CD4-positive, alpha-beta T cell (primary cell): Measurements from ENCODE around the gene SCAMP4. TPM values are rescaled to one million over a fixed set of nuclear protein-coding genes. Genes with fewer than 3 reads are reported as not detected.

Source experiments
- ATAC-seq: fragments of 200-7000 bp; cut with Tn5 transposase; one replicate; pipeline ENCODE4 v1.10.0; 2022; ENCODE audit warnings: mild to moderate bottlenecking; ENCODE audit not compliant: poor library complexity
- CTCF ChIA-PET: fragments of 350-600 bp; sonication (Branson Sonifier 250); formaldehyde crosslinking; loops from one replicate; lab custom pipeline; 2021; ENCODE audit warnings: antibody characterized with exemption, inconsistent platforms; lab: Charles Lee
- POLR2A ChIA-PET: fragments of 350-600 bp; sonication (Branson Sonifier 250); formaldehyde crosslinking; loops from one replicate; lab custom pipeline; 2021; ENCODE audit warnings: antibody characterized with exemption, inconsistent platforms; lab: Charles Lee
- DNase-seq, 14 experiments: peaks; one replicate each; pipeline ENCODE4 v3.0.0-alpha.2; 2013 to 2020; ENCODE audit warnings: mixed read lengths in 2 of 14
- H3K27ac ChIP-seq, 2 donors: one replicate each; pipeline versions ENCODE4 v1.5.1 to v1.7.0; 2013; ENCODE audit warnings: low read length in 2 of 2, low read depth in 1 of 2, mild to moderate bottlenecking in 1 of 2
- H3K27me3 ChIP-seq, 2 experiments: 1 replicate in 1 of 2; 2 replicates in 1 of 2; pipeline versions ENCODE4 v1.6.1 to v1.7.0; 2013; ENCODE audit warnings: low read length in 2 of 2, control low read depth in 1 of 2, mild to moderate bottlenecking in 1 of 2, moderate library complexity in 1 of 2; ENCODE audit not compliant: insufficient read depth in 2 of 2, control insufficient read depth in 1 of 2
- H3K36me3 ChIP-seq: one replicate; pipeline ENCODE4 v1.6.1; 2013; ENCODE audit warnings: low read length, control low read depth; ENCODE audit not compliant: insufficient read depth
- H3K4me1 ChIP-seq: one replicate; pipeline ENCODE4 v1.6.1; 2013; ENCODE audit warnings: low read length, control low read depth; ENCODE audit not compliant: insufficient read depth
- H3K4me3 ChIP-seq: one replicate; pipeline ENCODE4 v1.5.1; 2013; ENCODE audit warnings: mild to moderate bottlenecking, low read length, moderate library complexity
- H3K9me3 ChIP-seq, 2 experiments: 1 replicate in 1 of 2; 2 replicates in 1 of 2; pipeline versions ENCODE4 v1.6.1 to v1.7.0; 2013; ENCODE audit warnings: low read length in 2 of 2, mild to moderate bottlenecking in 2 of 2, control low read depth in 1 of 2, moderate library complexity in 1 of 2; ENCODE audit not compliant: control insufficient read depth in 1 of 2, insufficient read depth in 1 of 2
- H3K27ac Mint-ChIP-seq: one replicate; pipeline ENCODE4 v1.8.0; 2020; ENCODE audit warnings: mixed read lengths
- H3K27me3 Mint-ChIP-seq: one replicate; pipeline ENCODE4 v1.8.0; 2021; ENCODE audit warnings: mixed read lengths
- H3K36me3 Mint-ChIP-seq: one replicate; pipeline ENCODE4 v1.8.0; 2021; ENCODE audit warnings: low read depth, mixed read lengths
- H3K4me1 Mint-ChIP-seq: one replicate; pipeline ENCODE4 v1.8.0; 2021; ENCODE audit warnings: low read depth, mixed read lengths
- H3K4me3 Mint-ChIP-seq: one replicate; pipeline ENCODE4 v1.8.0; 2020; ENCODE audit warnings: mild to moderate bottlenecking, mixed read lengths
- H3K9me3 Mint-ChIP-seq: one replicate; pipeline ENCODE4 v1.8.0; 2020; ENCODE audit warnings: mixed read lengths
- intact Hi-C, 2 experiments: fragments of 100-400 bp; cut with DNase I in 1 of 2; cut with micrococcal nuclease in 1 of 2; formaldehyde crosslinking; loops; one replicate each; pipeline versions ENCODE4 v1.15.1 to v1.9.0; 2023 to 2025; cut with DNase I, micrococcal nuclease
- total RNA-seq, 174 experiments: library from RNA in 2 of 174; stranded (reverse) in 2 of 174; gene quantifications; one replicate each; pipeline ENCODE4 v1.2.3 and lab custom pipeline; 2021 to 2026
- TF ChIP-seq, protein P1 (sequence below): fragments of 200-600 bp; IDR thresholded peaks from one replicate; pipeline ENCODE4 v1.8.0; 2022; ENCODE audit warnings: antibody characterized with exemption, mild to moderate bottlenecking

Gene SCAMP4
- total RNA-seq, 2 experiments from 2014 or later: 12.7 to 15.4 TPM

DNA sequence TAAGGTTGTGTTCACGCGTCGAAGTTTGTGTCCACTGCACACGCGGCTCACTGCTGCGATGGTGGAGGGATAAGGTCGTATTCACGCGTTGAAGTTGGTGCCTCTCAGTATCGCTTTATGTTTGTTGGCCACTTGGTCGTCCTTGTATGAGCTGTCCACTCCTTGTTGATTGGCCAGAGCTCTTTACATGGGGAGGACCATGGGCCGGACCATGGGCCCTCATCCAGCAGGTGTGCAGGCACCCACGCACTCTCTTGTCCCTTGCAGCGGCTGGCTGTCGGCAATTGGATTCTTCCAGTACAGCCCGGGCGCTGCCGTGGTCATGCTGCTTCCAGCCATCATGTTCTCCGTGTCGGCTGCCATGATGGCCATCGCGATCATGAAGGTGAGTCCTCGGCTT lies 17.6 kb downstream of the SCAMP4 start:
- peaks cover 22% of the 10 kb centered on the region for H3K36me3 ChIP-seq
- H3K27me3 Mint-ChIP-seq: no peaks in the 10 kb centered on the region
- intact Hi-C loops: no loop called here
- H3K4me3 ChIP-seq: no peak overlapping the region
- H3K9me3 ChIP-seq: no peaks in the 10 kb centered on the region
- no peaks in the 10 kb centered on the region for H3K27me3 ChIP-seq
- POLR2A ChIA-PET: interaction anchor here (0.5 to 0.8 kb wide), 2 partner anchors 17 to 77 kb away, joined by 3 to 4 read pairs; no protein-coding TSS in a partner anchor
- H3K4me1 Mint-ChIP-seq: peaks cover 8% of the 10 kb centered on the region
- DNase-seq (no peak), ATAC-seq (no peak)
- H3K27ac ChIP-seq: no peak overlapping the region
- H3K4me1 ChIP-seq: peaks cover 36% of the 10 kb centered on the region
- H3K9me3 Mint-ChIP-seq: no peaks in the 10 kb centered on the region
- CTCF ChIA-PET: interaction anchor here (1.3 kb wide), 1 partner anchor 10 kb away, joined by 5 read pairs; no protein-coding TSS in a partner anchor
- no peak overlapping the region for H3K27ac Mint-ChIP-seq
- H3K4me3 Mint-ChIP-seq: no peak overlapping the region
- TF ChIP-seq, protein P1, sequence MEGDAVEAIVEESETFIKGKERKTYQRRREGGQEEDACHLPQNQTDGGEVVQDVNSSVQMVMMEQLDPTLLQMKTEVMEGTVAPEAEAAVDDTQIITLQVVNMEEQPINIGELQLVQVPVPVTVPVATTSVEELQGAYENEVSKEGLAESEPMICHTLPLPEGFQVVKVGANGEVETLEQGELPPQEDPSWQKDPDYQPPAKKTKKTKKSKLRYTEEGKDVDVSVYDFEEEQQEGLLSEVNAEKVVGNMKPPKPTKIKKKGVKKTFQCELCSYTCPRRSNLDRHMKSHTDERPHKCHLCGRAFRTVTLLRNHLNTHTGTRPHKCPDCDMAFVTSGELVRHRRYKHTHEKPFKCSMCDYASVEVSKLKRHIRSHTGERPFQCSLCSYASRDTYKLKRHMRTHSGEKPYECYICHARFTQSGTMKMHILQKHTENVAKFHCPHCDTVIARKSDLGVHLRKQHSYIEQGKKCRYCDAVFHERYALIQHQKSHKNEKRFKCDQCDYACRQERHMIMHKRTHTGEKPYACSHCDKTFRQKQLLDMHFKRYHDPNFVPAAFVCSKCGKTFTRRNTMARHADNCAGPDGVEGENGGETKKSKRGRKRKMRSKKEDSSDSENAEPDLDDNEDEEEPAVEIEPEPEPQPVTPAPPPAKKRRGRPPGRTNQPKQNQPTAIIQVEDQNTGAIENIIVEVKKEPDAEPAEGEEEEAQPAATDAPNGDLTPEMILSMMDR: no peak
- H3K36me3 Mint-ChIP-seq: no peaks in the 10 kb centered on the region

DNA sequence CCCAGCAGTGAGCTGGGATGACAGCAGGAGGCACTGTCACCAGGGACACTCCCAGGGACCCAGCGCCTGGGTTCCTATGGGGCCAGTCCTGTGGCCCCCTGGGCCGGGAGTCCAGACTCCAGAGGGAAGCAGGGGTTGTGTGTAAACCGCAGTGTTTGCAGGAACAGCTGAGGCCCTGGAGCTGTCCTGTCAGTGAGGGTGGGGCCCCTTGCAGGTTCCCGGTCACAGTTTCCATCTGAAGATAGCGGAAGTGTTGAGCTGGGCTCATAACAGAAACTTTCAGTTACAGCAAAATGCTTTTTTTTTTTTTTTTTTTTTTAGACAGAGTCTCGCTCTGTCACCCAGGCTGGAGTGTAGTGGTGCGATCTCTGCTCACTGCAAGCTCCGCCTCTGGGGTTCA lies 18.1 kb downstream of the SCAMP4 start:
- peaks cover 17% of the 10 kb centered on the region for H3K36me3 ChIP-seq
- H3K9me3 ChIP-seq: no peaks in the 10 kb centered on the region
- no peaks in the 10 kb centered on the region for H3K36me3 Mint-ChIP-seq
- H3K27ac Mint-ChIP-seq: no peak overlapping the region
- ATAC-seq (peak; percentile 78), DNase-seq (peak in 7 of 14 experiments; percentile 31 to 67 (median 42))
- H3K9me3 Mint-ChIP-seq: no peaks in the 10 kb centered on the region
- H3K4me3 Mint-ChIP-seq: no peak overlapping the region
- no peaks in the 10 kb centered on the region for H3K27me3 Mint-ChIP-seq
- no peak overlapping the region for H3K27ac ChIP-seq
- POLR2A ChIA-PET: interaction anchor here (0.8 kb wide), 1 partner anchor 18 kb away, joined by 3 read pairs; no protein-coding TSS in a partner anchor
- intact Hi-C loops: no loop called here
- H3K27me3 ChIP-seq: no peaks in the 10 kb centered on the region
- peaks cover 12% of the 10 kb centered on the region for H3K4me1 Mint-ChIP-seq
- CTCF ChIA-PET: interaction anchor here (1.3 kb wide), 1 partner anchor 9 kb away, joined by 5 read pairs; no protein-coding TSS in a partner anchor
- peaks cover 42% of the 10 kb centered on the region for H3K4me1 ChIP-seq
- H3K4me3 ChIP-seq: no peak overlapping the region
- TF ChIP-seq, protein P1: no peak

DNA sequence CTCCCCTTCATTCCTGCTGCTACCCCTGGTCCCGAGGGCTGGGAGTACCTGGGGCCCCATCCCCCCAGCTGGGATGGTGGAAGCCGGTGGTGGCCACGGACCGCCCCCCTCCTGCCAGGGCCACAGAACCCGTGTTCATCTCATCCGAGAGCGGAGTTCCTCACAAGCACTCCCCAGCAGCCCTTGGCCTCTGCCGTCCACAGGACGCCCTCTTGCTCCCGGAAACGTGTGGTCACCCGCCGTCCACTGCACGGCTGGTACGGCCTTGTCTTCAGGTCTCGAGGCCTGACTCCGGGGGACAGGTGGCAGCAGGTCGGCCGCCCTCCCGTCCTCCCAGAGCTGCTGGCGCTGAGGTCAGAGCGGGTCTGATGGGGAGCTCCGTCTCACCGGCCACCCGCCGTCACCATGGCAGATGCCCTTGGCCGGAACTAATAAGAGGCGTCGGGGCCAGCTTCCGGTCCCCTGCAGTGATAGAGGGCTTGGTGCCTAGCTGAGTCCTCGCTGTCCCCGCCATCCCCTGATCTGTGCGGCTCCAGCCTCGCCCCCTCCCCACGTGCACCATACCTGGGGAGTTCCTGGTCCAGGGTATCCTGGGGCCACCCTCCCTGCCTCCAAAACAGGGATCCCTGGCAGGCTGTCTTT lies 19.2 kb downstream of the SCAMP4 start:
- TF ChIP-seq, protein P1: no peak
- Histone ChIP-seq H3K4me1 (peaks cover 51% of the 10 kb centered on the region), H3K27ac (no peak overlapping the region), H3K4me3 (no peak overlapping the region), H3K9me3 (no peaks in the 10 kb centered on the region), H3K27me3 (no peaks in the 10 kb centered on the region), H3K36me3 (peaks cover 17% of the 10 kb centered on the region)
- Mint-ChIP-seq H3K27me3 (no peaks in the 10 kb centered on the region), H3K27ac (no peak overlapping the region), H3K4me1 (peaks cover 18% of the 10 kb centered on the region), H3K9me3 (no peaks in the 10 kb centered on the region), H3K36me3 (no peaks in the 10 kb centered on the region), H3K4me3 (no peak overlapping the region)
- ChIA-PET CTCF (no interaction called here), POLR2A (no interaction called here)
- ATAC-seq (no peak), DNase-seq (no peak)
- intact Hi-C loops: no loop called here
